Bronchial epithelial cell (primary cell): Measurements from ENCODE around the gene STRADB. TPM values are rescaled to one million over a fixed set of nuclear protein-coding genes. Genes with fewer than 3 reads are reported as not detected.
"Not testable (repeated sequence)": the region's sequence is repeated elsewhere in the genome, so short reads cannot be mapped to it uniquely, and the experiment has no call there.

Experiments used
- DNase-seq: peaks from one replicate; pipeline ENCODE4 v3.0.0-alpha.2; 2010; ENCODE audit warnings: low read depth
- FAIRE-seq: peaks from 2 replicates; lab custom pipeline; 2011; peaks lifted over from hg19 to GRCh38; lab: Jason Lieb, UNC
- H3K27me3 ChIP-seq: 2 replicates; pipeline ENCODE4 v1.5.1; 2011; ENCODE audit warnings: low read length; ENCODE audit not compliant: control insufficient read depth, insufficient read depth
- H3K36me3 ChIP-seq: 2 replicates; pipeline ENCODE4 v1.5.1; 2011; ENCODE audit warnings: low read length; ENCODE audit not compliant: control insufficient read depth, insufficient read depth
- H3K4me3 ChIP-seq: 2 replicates; pipeline ENCODE4 v1.5.1; 2011; ENCODE audit warnings: mild to moderate bottlenecking, low read depth, low read length, control low read depth
- total RNA-seq: library from RNA; depleted of rRNA; stranded (reverse); fragments of >200 nt; gene quantifications from 2 replicates; pipeline ENCODE4 v1.2.1, GENCODE V29; 2014
- TF ChIP-seq, protein P1 (sequence below): IDR thresholded peaks from 2 replicates; pipeline ENCODE4 v1.5.1; 2011; ENCODE audit warnings: mild to moderate bottlenecking, moderate library complexity, low read length, control low read depth, inconsistent platforms; ENCODE audit not compliant: insufficient read depth, severe bottlenecking

The STRADB gene
- total RNA-seq, 1 donor from 2014 or later = 11.3 TPM

DNA sequence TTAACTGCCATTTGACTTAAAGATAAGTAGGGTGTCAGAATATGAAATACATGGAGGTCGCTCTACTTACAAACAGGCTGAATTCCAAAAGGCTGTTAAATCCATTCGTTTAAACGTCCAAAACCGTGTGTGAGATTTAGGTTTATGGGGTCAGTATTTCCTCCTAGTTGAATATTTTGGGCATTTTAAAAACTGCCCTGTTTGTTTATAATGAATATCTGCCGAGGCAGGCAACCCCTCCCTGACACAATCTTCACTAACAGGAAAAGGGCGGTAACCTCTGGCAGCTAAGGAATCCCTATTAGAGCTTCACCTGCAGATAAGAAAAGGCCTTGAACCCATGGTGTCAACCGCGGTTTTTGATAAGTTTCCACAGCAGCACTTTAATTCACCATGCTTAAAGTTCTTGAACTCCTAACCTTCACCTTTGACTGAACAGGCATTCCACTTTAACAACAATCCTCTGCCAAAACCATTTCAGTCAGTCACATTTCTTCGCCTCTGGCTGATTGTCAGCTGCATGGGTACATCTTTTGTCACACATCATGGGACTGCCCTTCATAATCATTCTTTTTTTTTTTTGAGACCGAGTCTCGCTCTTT lies 18.0 kb upstream of the STRADB start:
- no peaks in the 10 kb centered on the region for H3K36me3 ChIP-seq
- no peaks in the 10 kb centered on the region for H3K27me3 ChIP-seq
- FAIRE-seq = no peak
- no peak overlapping the region for H3K4me3 ChIP-seq
- TF ChIP-seq, protein P1, sequence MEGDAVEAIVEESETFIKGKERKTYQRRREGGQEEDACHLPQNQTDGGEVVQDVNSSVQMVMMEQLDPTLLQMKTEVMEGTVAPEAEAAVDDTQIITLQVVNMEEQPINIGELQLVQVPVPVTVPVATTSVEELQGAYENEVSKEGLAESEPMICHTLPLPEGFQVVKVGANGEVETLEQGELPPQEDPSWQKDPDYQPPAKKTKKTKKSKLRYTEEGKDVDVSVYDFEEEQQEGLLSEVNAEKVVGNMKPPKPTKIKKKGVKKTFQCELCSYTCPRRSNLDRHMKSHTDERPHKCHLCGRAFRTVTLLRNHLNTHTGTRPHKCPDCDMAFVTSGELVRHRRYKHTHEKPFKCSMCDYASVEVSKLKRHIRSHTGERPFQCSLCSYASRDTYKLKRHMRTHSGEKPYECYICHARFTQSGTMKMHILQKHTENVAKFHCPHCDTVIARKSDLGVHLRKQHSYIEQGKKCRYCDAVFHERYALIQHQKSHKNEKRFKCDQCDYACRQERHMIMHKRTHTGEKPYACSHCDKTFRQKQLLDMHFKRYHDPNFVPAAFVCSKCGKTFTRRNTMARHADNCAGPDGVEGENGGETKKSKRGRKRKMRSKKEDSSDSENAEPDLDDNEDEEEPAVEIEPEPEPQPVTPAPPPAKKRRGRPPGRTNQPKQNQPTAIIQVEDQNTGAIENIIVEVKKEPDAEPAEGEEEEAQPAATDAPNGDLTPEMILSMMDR = no peak
- DNase-seq = no peak

DNA sequence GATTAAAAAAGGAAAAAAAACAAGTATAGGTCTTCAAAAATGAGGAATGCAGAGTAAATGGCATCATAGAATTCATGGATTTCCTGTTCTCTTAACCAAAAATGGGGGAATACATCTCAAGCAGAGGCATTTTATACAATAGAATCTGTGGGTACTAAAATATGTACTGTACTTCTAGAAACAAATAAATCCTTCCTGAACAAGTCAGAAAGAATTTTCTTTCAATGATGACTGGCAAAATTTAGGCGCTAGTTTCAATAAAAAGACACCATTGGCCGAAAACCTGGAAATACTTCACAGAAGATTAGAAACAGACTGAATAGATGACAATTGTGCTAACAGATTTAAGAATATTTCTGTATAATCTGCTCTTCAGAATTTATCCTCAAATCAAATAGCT lies 15.4 kb upstream of the STRADB start:
- DNase-seq = no peak
- no peaks in the 10 kb centered on the region for H3K36me3 ChIP-seq
- FAIRE-seq = no peak
- TF ChIP-seq, protein P1 = no peak
- no peaks in the 10 kb centered on the region for H3K27me3 ChIP-seq
- H3K4me3 ChIP-seq = no peak overlapping the region

DNA sequence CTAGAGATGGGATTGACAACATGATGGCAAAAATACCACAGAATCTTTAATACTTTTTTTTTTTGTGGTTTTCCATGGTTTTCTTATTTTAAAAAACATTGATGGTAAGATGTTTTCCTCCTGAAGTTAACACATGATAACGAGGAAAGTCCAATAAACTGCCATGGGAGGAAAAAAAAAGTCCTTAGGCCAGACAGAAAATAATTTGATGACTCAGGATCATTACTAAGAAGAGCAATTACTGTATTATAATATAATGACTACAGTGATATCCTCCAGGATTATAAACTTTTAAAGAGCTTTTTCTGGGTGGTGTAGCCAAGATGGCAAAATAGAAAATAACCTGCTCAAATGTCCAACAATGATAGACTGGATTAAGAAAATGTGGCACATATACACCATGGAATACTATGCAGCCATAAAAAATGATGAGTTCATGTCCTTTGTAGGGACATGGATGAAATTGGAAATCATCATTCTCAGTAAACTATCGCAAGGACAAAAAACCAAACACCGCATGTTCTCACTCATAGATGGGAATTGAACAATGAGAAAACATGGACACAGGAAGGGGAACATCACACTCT lies 12.1 kb upstream of the STRADB start:
- not testable (repeated sequence) for H3K4me3 ChIP-seq, H3K36me3 ChIP-seq, FAIRE-seq, H3K27me3 ChIP-seq, DNase-seq

DNA sequence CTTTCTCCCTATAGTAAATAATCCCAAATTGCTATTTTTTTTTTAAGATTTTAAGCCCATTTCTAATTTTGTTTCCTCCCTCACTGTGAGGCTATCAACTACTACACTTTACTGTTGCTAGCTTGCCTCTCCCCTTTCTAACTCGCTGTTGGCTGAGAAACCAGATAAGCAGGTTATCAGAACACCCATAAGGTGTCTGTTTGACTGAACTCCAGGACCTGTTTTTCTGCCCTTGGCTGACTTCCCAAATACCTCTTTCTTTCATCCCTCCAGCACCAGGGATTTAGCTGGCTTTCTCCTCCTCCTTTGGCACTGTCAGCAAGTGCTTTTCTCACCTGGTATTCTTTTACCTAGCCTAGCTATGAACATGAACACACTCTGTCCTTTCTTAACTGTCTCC lies 11.4 kb upstream of the STRADB start:
- FAIRE-seq (no peak), DNase-seq (peak; percentile 88)
- H3K27me3 ChIP-seq = no peaks in the 10 kb centered on the region
- H3K36me3 ChIP-seq = no peaks in the 10 kb centered on the region
- TF ChIP-seq, protein P1 = no peak
- H3K4me3 ChIP-seq = no peak overlapping the region

DNA sequence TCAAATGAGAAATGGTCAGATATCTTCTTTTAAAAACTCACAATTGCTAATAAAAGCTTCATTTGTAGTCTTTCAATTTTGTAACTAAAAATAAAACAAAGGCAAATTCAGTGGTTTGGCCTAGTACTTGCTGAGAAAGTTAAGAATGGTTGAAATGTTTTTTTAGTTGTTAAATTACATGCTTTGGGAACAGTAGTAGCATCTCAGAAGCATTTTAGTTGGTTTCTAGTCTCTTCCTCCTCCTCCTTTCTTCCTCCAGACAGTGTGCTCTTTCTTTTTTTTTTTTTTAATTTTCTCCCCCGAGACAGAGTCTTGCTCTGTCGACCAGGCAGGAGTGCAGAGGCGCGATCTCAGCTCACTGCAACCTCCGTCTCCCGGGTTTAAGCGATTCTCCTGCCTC lies 10.1 kb upstream of the STRADB start:
- no peak overlapping the region for H3K4me3 ChIP-seq
- TF ChIP-seq, protein P1 = no peak
- DNase-seq (no peak), FAIRE-seq (no peak)
- no peaks in the 10 kb centered on the region for H3K27me3 ChIP-seq
- H3K36me3 ChIP-seq = no peaks in the 10 kb centered on the region

DNA sequence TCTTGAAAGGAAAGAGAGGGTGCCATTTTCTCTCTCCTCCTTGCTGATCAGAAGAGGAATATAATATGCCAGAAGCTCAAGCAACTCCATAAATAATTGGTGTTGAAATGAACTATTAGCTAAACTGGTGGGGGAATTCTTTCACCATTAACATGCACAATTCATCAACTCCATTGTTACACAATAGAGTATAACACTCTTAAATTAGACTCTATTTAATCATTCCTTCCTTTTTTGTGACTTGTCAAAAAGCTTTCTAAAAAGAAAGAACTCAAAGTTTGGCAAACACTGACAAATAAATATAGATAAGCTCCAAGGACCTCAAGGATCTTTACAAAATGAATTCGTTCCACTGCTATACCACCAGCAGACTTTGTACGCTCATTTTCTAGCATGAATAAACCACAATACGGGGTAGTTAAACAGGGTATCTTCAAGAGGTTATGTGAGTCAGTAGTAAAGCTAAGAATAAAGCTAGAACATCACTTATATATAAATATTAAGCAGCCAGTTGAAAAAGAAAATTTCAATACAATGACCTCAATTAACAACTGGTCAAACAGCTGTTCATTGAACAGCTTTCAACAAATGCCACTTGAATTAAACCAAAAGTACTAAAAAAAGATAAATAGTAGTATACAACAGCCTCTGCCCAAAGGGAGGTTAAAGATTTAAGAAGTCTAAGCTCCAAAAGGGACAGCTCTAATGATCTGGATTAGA lies 6.6 kb upstream of the STRADB start:
- FAIRE-seq = no peak
- Histone ChIP-seq H3K36me3 (no peaks in the 10 kb centered on the region), H3K4me3 (no peak overlapping the region), H3K27me3 (no peaks in the 10 kb centered on the region)
- DNase-seq = no peak
- TF ChIP-seq, protein P1 = no peak
